Activated gamma-delta T cell treated with anti-CD3 and anti-CD28 coated beads, Interleukin-2, amount 50 U/mL, for 16 hours (primary cell): Measurements from ENCODE around the gene DLL1.

Experiments used
- DNase-seq: peaks from one replicate; pipeline ENCODE4 v3.0.0-alpha.2; 2020; ENCODE audit warnings: low read depth

The DLL1 gene

DNA sequence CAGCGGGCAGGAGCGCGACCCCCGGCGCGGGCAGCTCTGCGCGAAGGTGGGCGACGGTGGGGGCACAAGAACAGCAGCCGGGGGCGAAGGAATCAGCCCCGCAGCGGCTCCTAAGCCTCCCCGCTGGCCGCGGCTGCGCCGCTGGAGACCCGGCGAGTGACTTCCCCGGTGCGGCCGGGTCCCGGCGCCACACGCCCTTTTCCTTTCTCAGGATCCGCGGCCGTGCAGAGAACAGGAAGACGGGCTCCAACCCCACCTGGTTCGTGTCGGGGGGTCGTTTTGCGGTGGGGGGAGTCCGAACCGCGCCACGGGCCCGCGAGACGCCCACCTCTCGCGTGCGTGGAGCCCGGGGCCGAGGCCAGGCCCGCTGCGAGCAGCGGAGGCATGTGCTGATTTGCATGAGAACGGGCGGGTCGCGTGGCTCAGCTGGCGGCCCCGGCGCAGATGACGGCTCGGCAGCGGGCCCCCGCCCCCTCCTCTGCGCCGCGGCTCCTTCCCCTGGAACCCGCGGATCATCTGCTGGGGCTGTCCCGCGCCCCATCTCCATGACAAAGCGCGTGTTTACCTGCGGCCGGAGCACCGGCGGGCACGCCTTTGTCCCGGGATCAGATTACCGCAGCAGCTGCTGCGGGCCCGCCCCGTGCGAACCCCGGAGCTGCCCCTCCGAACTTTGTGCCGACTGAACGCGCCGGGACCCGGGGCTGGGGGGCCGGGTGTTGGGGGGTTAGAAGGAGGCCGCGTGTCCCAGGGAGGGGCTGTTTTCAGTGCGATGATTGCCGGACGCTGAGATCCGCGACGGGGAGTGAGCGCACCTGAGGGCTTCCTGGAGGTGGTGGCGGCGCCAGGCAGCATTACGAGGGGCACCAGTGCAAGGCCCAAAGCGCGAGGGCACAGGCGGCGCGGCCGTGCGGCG, 4.9 kb upstream of the DLL1 start:
- no peak for DNase-seq

DNA sequence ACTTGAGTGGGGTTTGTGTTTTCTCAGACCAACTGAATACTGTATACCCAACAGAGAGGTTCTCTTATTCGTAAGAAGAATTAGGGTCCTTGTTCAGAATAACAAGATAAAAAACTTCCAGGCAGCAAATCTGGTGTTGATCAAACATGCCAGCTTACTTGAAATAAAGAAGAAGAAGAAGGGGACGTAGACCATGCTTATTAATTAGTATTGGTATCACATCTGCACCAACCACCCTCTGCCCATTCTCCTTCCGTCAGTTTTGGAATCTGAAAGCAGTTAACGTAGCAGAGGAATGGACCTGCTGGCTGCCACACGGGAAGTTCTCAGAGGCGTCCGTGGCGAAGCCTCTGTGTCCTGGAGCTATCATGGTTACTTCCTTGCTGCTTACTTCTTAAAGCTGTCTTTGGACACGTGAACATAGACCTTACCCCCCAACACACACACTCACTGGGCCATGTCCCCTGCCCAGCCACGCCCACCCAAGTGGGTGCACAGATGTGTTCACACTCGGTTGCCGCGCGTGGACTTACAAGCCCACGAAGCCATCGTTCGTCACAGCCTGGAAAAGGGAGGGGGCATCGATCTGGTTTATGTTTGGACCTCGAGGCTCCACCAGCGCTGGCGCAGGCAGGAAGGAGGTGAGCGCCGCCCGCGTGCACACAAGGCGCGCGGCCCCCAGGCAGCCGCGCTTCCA, 4.1 kb upstream of the DLL1 start:
- no peak for DNase-seq

DNA sequence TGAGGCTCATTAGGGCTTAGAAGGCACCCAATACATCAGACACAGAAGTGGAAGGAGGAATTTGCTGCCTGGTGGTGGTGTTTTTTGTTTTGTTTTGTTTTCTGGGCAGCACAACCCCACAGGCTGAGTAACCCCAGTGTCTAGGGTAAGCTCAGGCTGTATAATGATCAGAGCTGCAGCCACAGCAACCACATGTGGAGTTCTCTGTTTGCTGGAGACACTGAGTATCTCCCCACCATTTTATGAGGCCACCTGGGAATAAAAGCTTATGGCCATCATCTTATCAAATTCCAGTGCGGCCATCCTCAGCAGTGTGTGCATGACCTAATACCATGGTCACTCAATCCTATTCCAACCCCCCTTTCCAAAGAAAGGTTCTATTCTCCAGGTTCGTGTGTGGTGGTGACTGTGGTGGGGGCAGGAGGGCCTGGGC, 3.4 kb upstream of the DLL1 start:
- no peak for DNase-seq

DNA sequence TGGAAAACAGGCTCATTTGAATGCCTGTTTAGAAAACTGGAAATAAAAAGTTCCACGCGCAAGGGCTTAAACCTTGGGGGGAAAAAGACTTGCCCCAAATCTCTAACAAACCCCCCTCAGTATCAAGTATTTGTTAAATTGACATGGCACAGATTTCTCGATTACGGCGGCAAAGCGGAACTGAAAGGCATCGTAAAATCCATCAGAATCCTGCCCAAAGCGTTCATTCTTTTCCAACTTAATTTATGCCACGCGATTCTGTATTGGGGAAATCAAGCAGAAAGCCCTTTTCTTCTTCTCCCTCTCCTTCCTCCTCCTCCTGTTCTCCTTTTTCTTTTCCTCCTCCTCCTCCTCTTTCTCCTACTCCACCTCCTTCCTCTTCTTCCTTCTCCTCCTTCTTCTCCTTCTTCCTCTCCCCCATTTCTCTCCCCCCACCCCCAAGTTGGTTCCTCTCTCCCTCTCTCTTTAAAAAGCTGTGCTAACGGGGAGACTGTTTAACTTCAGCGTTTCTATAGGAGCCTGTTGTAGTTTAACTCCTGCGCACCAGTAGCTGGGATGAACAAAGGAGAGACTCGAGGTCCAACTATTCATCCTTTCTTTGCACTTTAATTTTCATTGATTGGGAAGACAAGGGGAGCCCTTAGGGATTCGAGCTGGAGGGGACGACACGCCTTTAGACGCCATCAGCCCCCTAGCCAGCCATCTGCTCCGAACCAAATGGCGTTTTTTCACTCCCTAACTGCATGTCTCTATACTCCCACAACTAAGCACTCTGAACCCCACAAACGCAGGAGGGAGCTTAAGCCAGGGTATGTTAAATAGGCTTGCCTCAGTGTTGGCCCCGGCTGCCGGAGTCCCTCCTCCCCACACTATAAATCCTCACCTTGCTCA, 2.7 kb upstream of the DLL1 start:
- DNase-seq, result no peak

DNA sequence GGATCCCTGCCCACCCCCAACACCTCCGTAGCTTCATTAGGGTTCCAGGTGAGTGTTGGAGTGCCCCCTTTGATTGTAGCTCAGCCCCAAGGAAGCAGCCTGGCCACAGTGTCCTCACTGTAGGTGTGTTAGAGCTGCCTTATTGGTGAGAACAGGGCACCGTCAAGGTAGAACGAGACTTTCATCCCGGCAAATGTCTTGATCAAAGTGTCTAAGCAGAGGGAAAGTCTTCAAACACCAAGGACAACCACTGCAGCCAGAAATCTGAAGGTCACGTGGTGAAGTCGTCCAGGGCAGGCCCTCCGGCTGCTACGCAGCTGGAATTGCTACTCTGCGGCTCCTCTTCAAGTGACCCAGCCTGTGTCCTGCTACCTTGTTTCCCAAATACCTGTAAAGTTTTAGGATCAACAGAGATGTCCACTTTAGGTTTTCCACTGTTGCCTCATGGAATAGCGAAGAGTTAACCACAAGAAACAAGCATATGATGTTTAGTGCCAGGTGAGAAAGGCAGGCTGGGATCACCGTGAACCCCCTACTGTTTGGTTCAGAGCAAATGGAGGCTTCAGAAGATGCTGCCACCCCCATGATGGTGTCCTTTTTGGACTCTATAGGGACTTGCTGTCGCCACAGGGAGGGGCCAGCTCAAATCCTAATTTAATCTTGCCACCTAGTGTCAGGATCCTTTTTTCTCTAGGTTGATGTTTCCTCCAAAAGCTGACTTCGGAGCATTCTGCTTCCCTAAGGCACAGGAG, 1.7 kb upstream of the DLL1 start:
- no peak for DNase-seq

DNA sequence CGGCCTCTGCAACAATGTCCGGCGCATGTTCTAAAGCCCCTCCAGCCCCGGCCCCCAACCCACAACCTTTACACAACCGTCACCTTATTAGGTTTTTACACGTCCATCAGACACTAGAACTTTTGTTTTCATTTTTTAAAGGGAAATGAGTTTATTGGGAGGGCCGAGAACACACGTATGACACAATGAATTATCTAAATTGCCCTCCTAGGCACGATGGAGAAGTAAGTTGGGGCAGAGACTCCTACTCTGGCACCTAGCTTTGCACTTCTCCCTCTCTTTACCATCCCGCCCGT, 1.2 kb upstream of the DLL1 start:
- DNase-seq, result no peak

DNA sequence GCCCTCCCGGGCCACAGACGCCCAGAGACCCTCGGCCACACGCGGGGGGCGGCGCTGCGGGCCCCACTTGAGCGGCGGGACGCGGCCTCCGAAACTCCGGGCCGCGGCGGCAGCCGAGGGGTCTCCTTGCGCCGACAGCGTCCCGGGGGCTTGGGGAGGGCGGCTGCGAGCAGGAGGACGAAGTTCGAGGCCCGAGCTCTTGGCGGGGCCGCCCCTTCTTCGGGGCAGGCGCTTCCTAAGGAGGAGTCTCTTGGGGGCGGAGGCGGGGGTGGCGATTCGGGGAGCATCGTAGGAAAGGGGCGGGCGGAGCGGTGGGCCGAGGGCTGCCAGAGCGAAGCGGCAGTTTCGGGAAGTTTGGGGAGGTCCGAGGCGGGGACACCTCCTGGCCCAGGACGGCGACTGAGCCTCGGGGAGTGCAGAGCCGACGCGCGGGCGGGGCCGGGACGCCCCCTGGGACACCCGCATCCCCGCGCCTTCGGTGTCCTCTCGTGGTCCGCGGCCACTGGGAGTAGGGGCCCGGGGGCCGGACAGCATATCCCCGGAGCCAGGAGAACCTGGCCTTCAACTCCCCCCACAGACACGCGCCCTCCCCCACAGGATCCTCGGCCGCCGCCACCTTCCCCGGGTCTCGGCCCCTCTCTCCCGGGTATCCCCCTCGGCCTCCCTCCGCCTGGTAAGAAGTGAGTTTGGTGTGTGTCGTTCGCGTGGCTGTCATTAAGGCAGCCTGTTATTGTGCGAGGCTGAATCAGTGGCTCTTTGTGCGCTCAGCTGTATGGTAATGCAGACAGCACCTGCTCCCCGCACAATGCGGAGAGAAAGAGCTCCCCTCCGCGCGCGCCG, 613 bp upstream of the DLL1 start:
- DNase-seq, result no peak

DNA sequence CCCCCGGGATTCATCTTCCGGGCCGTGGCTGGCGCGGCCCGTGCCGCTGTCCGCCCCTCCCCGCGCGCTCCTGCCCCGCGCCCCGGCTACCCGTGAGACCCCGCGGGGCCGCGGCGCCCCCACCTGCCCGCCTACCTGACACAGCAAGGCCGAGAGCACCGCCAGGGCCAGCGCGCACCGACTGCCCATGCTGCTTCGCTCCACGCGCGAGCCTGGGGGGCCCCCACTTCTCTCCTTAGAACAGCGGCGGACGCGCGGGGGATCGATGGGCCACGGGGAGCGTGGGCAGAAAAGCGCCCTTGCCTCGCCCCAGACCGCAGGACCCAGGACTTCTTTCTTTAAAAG, 955 bp downstream of the DLL1 start:
- no peak for DNase-seq

DNA sequence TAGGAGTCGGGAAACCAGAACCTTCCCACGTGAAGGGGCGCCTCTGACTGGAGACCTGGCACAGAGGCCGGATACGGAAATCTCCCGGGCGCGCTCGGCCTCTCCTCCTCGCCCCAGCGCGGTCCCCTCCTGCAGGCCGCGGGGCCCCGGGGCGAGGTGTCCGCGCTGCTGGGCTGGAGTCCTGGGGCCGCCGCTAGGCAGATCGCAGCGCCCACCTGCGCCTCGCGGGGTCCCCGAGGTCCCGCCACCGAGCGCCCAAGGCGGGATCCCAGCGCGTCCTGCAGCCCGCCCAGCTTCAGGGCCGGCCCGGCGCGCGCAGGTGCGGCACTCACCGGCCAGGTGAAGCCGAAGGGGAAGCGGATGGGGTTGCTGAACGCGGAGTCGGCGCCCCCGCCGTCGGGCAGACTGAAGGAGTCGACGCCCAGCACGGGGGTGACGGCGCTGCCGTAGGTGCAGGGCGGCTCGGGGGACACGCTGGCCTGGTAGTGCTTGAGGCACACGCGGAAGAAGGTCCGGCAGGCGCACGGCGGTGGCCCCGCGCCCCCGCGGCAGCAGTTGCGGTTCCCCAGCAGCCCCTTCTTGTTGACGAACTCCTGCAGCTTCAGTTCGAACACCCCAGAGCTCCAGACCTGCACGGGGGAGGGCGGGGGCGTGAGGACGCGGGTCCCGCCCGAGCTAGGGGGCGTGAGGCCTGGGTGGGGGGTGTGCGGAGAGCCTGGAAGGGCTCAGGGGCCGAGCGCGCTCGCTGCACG, 1.5 kb downstream of the DLL1 start:
- no peak for DNase-seq

DNA sequence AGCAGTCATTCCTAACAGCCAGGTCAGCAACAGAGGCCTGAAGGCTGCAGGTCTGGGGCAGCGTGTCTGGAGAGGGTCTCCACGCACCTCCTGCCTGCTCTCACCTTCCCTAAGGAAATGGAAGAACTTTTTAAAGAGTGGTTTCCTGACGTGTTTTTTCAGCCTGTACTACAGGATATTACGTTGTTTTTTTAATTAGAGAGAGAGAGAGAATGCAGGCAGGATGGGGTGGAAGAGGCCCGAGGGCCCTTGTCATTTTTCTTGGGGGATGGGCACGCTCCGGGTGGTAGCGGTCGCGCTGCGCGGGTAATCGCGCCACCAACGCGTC, 2.1 kb downstream of the DLL1 start:
- no peak for DNase-seq

DNA sequence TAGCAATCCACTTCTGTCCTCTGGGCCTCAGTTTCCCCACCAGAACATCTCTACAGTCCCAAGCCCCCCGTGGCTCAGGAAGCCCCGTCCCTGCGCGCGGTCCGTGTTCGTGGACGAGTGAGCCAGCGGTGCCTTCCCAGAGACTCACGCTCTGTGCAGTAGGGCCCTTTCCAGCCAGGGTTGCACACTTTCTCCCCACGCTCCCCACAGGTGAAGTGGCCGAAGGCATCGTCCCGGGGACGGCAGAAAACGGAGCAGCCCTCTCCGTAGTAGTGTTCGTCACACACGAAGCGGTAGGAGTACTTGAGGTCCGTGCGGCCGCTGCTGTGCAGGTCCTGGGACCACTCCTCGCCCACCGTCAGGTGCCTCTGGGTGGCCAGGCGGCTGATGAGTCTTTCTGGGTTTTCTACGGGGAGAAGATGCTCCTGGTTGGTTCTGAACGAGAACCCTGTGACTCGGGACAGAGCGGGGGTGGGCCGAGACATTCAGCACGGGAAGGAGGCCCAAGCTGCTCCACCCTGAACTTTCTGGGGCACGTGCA, 2.7 kb downstream of the DLL1 start:
- DNase-seq, result no peak

DNA sequence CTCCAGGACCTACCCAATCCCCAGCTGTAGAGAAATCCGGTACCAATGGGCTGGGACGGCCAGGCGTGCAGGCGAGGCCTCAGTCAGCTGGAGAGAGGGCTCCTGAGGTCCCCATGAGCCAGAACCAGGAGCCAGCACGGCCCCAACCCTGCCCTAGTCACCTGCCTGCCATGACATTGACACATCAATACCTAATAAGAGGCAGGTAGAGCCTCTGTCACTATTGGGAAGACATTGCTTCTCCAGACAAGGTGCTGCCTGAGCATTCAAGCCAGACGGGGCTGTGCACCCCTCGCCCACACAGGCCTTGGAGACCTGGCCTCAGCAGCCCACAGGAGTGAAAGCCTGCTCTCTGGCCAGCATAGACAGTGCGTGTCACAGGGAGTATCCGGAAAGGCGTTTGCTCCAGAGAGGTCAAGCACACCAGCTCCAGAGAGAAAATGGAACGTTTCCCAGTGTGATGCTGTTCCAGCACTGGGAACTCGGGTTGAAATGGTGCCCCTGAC, 3.5 kb downstream of the DLL1 start:
- no peak for DNase-seq

DNA sequence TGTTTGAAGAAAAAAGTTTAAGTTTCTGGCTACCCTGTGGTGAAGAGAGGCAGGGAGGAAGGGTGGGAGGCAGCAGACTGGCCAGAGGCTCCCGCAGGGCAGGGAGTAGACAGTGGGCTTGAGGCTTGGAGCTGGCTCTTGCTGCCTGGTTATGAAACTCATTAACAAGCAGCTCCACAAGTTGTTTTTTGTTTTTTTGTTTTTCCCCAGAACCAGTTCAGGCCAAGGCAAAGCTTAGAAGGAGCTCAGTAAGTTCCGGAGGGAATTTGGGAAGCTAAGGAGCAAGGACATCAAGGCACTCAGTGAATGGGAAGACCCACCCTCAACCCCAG, 4.0 kb downstream of the DLL1 start:
- no peak for DNase-seq

DNA sequence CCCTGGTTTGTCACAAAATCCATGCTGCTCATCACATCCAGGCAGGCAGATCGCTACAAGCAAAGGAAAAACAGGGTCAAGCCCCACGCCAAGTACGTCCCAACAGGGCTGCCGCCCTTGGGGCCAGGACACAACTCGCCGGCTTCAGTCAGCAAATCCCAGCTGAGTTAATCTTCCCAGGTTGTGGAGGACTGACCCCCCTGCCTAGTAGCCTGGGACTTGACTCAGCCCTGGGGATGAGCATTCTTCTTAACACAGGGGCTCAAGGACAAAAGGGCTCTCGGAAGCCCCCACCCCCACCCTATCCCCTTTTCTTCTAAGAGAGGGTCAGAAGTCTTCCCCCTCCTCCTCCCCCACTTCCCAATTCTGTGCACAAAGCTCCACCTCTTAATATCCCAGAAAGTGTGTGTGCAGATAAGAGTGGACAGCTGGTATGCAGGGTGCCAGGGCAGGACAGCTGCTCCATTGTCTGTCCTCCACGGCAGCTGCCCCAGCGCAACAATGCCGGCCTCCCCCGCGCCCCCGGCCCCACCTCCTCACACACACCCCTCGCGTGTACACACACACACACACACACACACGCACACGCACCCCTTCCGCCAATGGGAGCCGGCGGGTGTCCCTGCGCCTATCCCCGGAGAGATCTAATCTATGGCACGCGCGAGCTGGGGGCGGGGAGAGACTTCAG, 4.5 kb downstream of the DLL1 start:
- no peak for DNase-seq

DNA sequence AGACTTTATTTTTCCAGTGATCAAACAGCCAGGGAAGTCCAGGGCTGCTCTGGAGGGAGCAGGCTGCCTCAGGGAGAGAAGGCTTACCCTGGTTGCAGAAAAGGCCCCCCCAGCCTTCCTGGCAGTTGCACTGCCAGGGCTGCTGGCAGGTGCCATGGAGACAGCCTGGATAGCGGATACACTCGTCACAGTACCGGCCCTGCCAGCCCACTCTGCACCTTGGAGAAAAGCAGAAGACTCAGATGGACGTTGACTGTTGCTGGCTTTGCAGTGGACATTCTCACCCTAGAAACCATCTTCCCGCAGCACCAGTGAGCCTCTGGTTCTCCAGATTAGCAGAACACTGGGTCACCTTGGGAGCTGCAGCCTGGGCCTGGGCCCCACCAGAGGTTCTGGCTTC, 5.4 kb downstream of the DLL1 start:
- no peak for DNase-seq

DNA sequence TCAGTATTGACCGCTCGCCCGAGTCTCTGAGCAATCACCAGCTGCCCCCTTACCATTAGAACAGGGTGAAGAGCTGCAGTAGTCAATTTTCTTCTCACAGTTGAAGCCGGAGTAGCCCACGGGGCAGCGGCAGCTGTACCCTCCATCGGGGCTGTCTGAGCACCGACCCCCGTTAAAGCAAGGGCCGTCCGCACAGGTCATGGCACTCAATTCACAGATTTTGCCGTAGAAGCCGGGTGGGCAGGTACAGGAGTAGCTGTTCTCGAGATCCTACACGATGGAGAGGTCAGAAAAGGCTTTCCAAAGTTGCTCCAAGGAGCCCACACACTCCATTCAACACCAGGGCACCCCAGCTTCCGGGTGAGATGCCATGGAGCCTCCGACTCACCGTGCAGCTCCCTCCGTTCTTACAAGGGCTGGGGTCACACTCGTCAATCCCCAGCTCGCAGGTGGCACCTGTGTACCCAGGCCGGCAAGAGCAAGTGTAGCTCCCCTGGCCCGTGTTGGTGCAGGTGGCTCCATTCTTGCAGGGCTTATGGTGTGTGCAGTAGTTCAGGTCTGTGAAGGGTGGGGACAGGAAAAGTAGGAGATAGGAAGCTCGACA, 5.9 kb downstream of the DLL1 start:
- no peak for DNase-seq

DNA sequence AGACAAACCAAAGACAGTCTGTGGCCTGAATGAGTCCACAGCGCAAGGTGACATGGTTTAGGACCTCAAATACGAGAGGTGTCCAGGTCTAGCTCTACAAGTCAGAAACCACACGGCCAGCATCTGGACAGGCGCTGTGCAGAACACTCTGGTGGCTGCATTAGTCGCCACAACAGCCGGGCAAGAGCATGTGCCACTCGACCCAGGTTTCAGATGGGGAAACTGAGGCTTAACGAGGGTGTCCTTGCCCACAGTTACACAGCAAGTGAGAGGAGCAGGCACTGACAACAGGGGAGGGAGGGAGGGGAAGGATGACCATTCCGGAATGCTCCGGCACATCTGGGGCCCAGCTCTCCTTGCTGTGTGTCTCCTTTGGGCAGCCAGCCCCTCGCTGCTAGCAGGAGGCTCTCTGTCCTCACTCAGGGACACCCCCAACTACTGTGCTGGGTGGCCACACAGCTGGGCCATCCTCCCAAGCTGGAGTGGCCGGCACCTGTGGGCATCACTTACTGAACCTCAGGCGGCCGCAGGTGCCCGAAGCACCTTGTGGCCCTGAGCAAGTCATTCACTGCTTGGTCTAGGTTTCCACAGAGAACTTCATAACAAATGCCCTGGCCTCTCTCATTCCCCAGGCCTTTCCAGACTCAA, 6.6 kb downstream of the DLL1 start:
- no peak for DNase-seq

DNA sequence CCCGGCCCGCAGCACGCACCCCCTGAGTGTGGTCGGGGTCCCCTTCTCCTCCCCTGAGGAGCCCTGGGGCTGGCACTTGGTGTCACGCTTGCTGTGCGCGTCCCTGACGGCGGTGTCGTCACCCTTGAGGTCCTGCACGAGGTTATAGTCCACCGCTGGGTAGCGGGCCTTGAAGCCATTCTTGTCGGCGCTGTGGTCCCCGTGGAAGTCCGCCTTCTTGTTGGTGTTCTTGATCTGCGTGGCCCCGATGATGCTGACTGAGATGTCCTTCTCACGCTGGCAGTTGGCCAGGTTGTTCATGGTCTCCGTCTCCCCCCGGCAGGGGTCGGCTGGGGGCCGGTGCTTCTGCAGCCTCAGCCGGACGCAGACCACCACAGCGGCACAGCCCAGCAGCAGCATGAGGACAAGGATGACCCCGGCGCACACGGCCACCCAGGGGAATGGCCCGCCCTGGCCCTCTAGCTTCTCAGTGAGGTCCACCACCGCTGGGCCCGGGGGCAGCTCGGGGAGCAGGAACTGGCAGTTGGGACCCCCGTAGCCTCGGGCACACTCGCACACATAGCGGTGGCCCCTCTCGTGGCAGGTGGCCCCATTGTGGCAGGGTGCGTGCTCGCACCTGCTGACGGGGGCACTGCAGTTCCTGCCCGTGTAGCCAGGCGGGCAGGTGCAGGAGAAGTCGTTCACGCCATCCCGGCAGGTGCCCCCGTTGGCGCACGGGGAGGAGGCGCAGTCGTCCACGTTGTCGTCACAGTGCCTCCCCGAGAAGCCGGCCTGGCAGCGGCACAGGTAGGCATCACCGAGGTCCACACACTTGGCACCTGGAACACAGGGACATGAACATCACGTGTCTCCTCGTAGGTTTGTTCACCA, 7.4 kb downstream of the DLL1 start:
- DNase-seq, result no peak
